Measurements from ENCODE around the gene PAF1.

PAF1 gene

GRCh38 chr19:39430675-39431593, 40.0 kb upstream of the PAF1 start:
- peak overlapping the region in 10 of 11 experiments; percentile 7 to 96 (median 60); a peak in 17 of 22 replicates for H3K4me2 ChIP-seq
- peaks cover 26 to 94% (median 71%) of the 10 kb centered on the region in 11 experiments; a peak in 21 of 22 replicates for H4K20me1 ChIP-seq
- no peaks in the 10 kb centered on the region for H3K27me3 ChIP-seq
- peaks cover 32 to 49% (median 41%) of the 10 kb centered on the region in 11 experiments for H3K36me3 ChIP-seq
- peaks cover 26 to 64% (median 52%) of the 10 kb centered on the region in 10 experiments for H3K4me1 ChIP-seq
- peak overlapping the region in 9 of 11 experiments; percentile 4 to 79 (median 46); a peak in 15 of 22 replicates for H3K9ac ChIP-seq
- no peak overlapping the region for H3K4me3 ChIP-seq
- H3K27ac ChIP-seq, result peak overlapping the region; percentile 17 to 90 (median 47); a peak in 19 of 22 replicates
- no peaks in the 10 kb centered on the region for H3K9me3 ChIP-seq (replicated peaks in 1 of 11)
- TF ChIP-seq Cebpa-rat (IDR thresholded peaks at IDR 0.05), result peak in 1 of 11 experiments; percentile 16; a peak in 2 of 22 replicates

GRCh38 chr19:39428283-39429112, 37.6 kb upstream of the PAF1 start:
- H3K4me1 ChIP-seq, result peaks cover 11 to 48% (median 36%) of the 10 kb centered on the region in 10 experiments
- H3K36me3 ChIP-seq, result peaks cover 42 to 54% (median 47%) of the 10 kb centered on the region in 11 experiments
- no peak overlapping the region for H3K4me3 ChIP-seq
- peak overlapping the region in 1 of 11 experiments; percentile 9; a peak in 1 of 22 replicates for H3K4me2 ChIP-seq
- H3K27ac ChIP-seq, result peak overlapping the region in 6 of 11 experiments; percentile 11 to 35 (median 25); a peak in 5 of 22 replicates
- H3K9ac ChIP-seq, result peak overlapping the region in 10 of 11 experiments; percentile 14 to 48 (median 31); a peak in 10 of 22 replicates
- no peak for TF ChIP-seq Cebpa-rat (IDR thresholded peaks at IDR 0.05)
- peaks cover 17 to 100% (median 79%) of the 10 kb centered on the region in 11 experiments; a peak in 21 of 22 replicates for H4K20me1 ChIP-seq
- no peaks in the 10 kb centered on the region for H3K27me3 ChIP-seq
- no peaks in the 10 kb centered on the region for H3K9me3 ChIP-seq (replicated peaks in 1 of 11)

- H3K4me2 ChIP-seq, result no peak overlapping the region
- H3K9me3 ChIP-seq (replicated peaks in 1 of 11), result no peaks in the 10 kb centered on the region
- H3K27me3 ChIP-seq, result no peaks in the 10 kb centered on the region
- peaks cover 42 to 54% (median 47%) of the 10 kb centered on the region in 11 experiments for H3K36me3 ChIP-seq
- H3K4me1 ChIP-seq, result peaks cover 8 to 40% (median 28%) of the 10 kb centered on the region in 10 experiments; a peak in 19 of 20 replicates
- H4K20me1 ChIP-seq, result peaks cover 13 to 100% (median 79%) of the 10 kb centered on the region in 11 experiments; a peak in 21 of 22 replicates
- no peak for TF ChIP-seq Cebpa-rat (IDR thresholded peaks at IDR 0.05)
- no peak overlapping the region for H3K9ac ChIP-seq
- no peak overlapping the region for H3K4me3 ChIP-seq
- no peak overlapping the region for H3K27ac ChIP-seq
Observed at GRCh38 chr19:39427707-39428106, 36.8 kb upstream of the PAF1 start.

GRCh38 chr19:39426170-39426569, 35.3 kb upstream of the PAF1 start:
- no peak for TF ChIP-seq Cebpa-rat (IDR thresholded peaks at IDR 0.05)
- H3K9ac ChIP-seq, result 0 out of 22 replicates have a peak overlapping the region, but pooled peaks of 1 of the 11 experiments have one; percentile 9
- H3K27me3 ChIP-seq, result no peaks in the 10 kb centered on the region
- H3K4me1 ChIP-seq, result peaks cover 8 to 25% (median 17%) of the 10 kb centered on the region in 10 experiments; a peak in 19 of 20 replicates
- H3K36me3 ChIP-seq, result peaks cover 47 to 55% (median 49%) of the 10 kb centered on the region in 11 experiments
- no peak overlapping the region for H3K4me3 ChIP-seq
- peaks cover 4 to 99% (median 72%) of the 10 kb centered on the region in 11 experiments; a peak in 20 of 22 replicates for H4K20me1 ChIP-seq
- H3K27ac ChIP-seq, result no peak overlapping the region
- H3K9me3 ChIP-seq (replicated peaks in 1 of 11), result no peaks in the 10 kb centered on the region
- no peak overlapping the region for H3K4me2 ChIP-seq

GRCh38 chr19:39425744-39426143, 34.8 kb upstream of the PAF1 start:
- Histone ChIP-seq H3K4me3 (no peak overlapping the region), H4K20me1 (peaks cover 0 to 99% (median 68%) of the 10 kb centered on the region in 11 experiments; a peak in 20 of 22 replicates), H3K4me1 (peaks cover 7 to 20% (median 13%) of the 10 kb centered on the region in 10 experiments; a peak in 19 of 20 replicates), H3K27ac (no peak overlapping the region), H3K27me3 (no peaks in the 10 kb centered on the region), H3K9ac (no peak overlapping the region), H3K9me3 (replicated peaks in 1 of 11) (no peaks in the 10 kb centered on the region), H3K36me3 (peaks cover 51 to 56% (median 53%) of the 10 kb centered on the region in 11 experiments), H3K4me2 (no peak overlapping the region)
- no peak for TF ChIP-seq Cebpa-rat (IDR thresholded peaks at IDR 0.05)

- no peaks in the 10 kb centered on the region for H3K9me3 ChIP-seq (replicated peaks in 1 of 11)
- no peak overlapping the region for H3K27ac ChIP-seq
- peaks cover 59 to 64% (median 61%) of the 10 kb centered on the region in 11 experiments for H3K36me3 ChIP-seq
- peaks cover 0 to 12% (median 7%) of the 10 kb centered on the region in 10 experiments; a peak in 9 of 20 replicates for H3K4me1 ChIP-seq
- no peak overlapping the region for H3K4me3 ChIP-seq
- H4K20me1 ChIP-seq, result peaks cover 0 to 99% (median 66%) of the 10 kb centered on the region in 11 experiments; a peak in 20 of 22 replicates
- H3K27me3 ChIP-seq, result no peaks in the 10 kb centered on the region
- H3K4me2 ChIP-seq, result no peak overlapping the region
- no peak overlapping the region for H3K9ac ChIP-seq
- TF ChIP-seq Cebpa-rat (IDR thresholded peaks at IDR 0.05), result no peak
Observed at GRCh38 chr19:39424934-39425333, 34.0 kb upstream of the PAF1 start.

- Histone ChIP-seq H3K9me3 (replicated peaks in 1 of 11) (no peaks in the 10 kb centered on the region), H3K36me3 (peaks cover 73 to 78% (median 75%) of the 10 kb centered on the region in 11 experiments), H3K9ac (no peak overlapping the region), H3K4me2 (no peak overlapping the region), H3K27me3 (no peaks in the 10 kb centered on the region), H3K4me1 (peaks cover 0 to 8% (median 3%) of the 10 kb centered on the region in 10 experiments; a peak in 7 of 20 replicates), H3K27ac (no peak overlapping the region), H3K4me3 (no peak overlapping the region), H4K20me1 (peaks cover 0 to 99% (median 67%) of the 10 kb centered on the region in 11 experiments; a peak in 20 of 22 replicates)
- no peak for TF ChIP-seq Cebpa-rat (IDR thresholded peaks at IDR 0.05)
Observed at GRCh38 chr19:39423258-39424086, 32.6 kb upstream of the PAF1 start.

All from BLaER1 treated with 17β-estradiol and CSF1 and Interleukin-3, amounts not matched to agents 10 nM and 100 nM (cell line).